ENCODE results near the gene ASPSCR1. TPM values are rescaled to one million over a fixed set of nuclear protein-coding genes. Genes with fewer than 3 reads are reported as not detected.
A peak's percentile ranks its signal among the peaks of the same experiment; 100 is the strongest.

ASPSCR1 gene
- total and polyA plus RNA-seq, 2 of the 13 experiments (the other 11 are each of a cell fraction or from before 2014, with no cell fraction given), result 274 to 314 TPM

DNA sequence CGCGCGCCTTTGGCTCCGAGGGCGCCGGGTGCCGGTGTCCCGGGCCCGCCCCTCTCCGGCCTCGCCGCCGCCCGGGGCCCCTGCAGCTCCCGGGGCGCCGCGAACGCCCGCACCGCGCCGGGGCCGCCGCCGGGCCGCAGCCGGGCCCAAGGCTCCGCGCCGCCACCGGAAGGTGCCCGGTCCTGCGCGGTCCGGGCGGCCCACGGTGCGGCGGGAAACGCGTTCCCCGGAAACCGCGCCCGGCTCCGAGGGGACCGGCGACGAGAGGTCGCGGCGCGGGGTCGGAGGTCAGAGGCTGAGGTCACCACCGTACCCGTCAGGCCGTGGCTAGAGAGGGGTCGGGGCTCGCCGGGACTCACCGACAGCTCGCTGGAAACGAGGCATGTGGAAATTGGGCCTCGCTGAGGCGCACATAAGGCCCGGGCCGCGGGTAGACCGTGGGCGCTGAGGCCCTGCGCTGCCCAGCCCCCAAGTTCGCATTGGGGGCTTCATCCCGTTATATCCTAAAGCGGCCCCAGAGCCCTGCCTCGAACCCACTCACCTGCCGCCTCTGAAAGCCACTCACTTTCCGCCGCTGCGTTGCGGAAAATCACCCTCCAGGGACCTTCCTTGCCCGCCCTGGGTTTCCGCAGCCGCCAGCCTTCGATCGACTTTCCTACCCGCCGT, 88.3 kb downstream of the ASPSCR1 start, which contains the start of gene DUS1L (continued):
- TF ChIP-seq PRPF4 (IDR thresholded peaks at IDR 0.05; ENCODE audit: low read depth, low read length, poor library complexity, severe bottlenecking), result peak; percentile 96
- no peak for TF ChIP-seq ZNF737 (CRISPR knock-in tag; IDR thresholded peaks at IDR 0.05; ENCODE audit: borderline replicate concordance)
- TF ChIP-seq HMG20B (CRISPR knock-in tag; conservative IDR thresholded peaks at IDR 0.05), result 0 out of 2 replicates have a peak, but pooled peaks have one; percentile 61
- 0 out of 2 replicates have a peak, but pooled peaks have one; percentile 39 for TF ChIP-seq ZBTB1 (CRISPR knock-in tag; IDR thresholded peaks at IDR 0.05; ENCODE audit: borderline replicate concordance)
- TF ChIP-seq TBX2 (CRISPR knock-in tag; IDR thresholded peaks at IDR 0.05; ENCODE audit: borderline replicate concordance), result peak; percentile 72
- TF ChIP-seq, protein P1, sequence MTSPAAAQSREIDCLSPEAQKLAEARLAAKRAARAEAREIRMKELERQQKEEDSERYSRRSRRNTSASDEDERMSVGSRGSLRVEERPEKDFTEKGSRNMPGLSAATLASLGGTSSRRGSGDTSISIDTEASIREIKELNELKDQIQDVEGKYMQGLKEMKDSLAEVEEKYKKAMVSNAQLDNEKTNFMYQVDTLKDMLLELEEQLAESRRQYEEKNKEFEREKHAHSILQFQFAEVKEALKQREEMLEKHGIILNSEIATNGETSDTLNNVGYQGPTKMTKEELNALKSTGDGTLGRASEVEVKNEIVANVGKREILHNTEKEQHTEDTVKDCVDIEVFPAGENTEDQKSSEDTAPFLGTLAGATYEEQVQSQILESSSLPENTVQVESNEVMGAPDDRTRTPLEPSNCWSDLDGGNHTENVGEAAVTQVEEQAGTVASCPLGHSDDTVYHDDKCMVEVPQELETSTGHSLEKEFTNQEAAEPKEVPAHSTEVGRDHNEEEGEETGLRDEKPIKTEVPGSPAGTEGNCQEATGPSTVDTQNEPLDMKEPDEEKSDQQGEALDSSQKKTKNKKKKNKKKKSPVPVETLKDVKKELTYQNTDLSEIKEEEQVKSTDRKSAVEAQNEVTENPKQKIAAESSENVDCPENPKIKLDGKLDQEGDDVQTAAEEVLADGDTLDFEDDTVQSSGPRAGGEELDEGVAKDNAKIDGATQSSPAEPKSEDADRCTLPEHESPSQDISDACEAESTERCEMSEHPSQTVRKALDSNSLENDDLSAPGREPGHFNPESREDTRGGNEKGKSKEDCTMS (CRISPR knock-in tag; conservative IDR thresholded peaks at IDR 0.05), result peak; percentile 57; the same call in 1 of the 2 replicates
- no peak for TF ChIP-seq HMG20A (CRISPR knock-in tag; IDR thresholded peaks at IDR 0.05; ENCODE audit: borderline replicate concordance)
- peak; percentile 89; the same call in 1 of the 2 replicates for TF ChIP-seq KDM5B (CRISPR knock-in tag; IDR thresholded peaks at IDR 0.05; ENCODE audit: borderline replicate concordance)
- TF ChIP-seq TCF7L2 (IDR thresholded peaks at IDR 0.05; ENCODE audit: low read depth, low read length), result no peak
- TF ChIP-seq KAT8 (CRISPR knock-in tag; IDR thresholded peaks at IDR 0.05), result peak; percentile 97
- TF ChIP-seq KDM1A (CRISPR knock-in tag; IDR thresholded peaks at IDR 0.05), result peak; percentile 76; the same call in 1 of the 2 replicates
- TF ChIP-seq ZNF75D (CRISPR knock-in tag; IDR thresholded peaks at IDR 0.05; ENCODE audit: borderline replicate concordance), result peak; percentile 63; the same call in 1 of the 2 replicates
- TF ChIP-seq JUNB (CRISPR knock-in tag; IDR thresholded peaks at IDR 0.05; ENCODE audit: borderline replicate concordance), result no peak
- TF ChIP-seq, protein P2, sequence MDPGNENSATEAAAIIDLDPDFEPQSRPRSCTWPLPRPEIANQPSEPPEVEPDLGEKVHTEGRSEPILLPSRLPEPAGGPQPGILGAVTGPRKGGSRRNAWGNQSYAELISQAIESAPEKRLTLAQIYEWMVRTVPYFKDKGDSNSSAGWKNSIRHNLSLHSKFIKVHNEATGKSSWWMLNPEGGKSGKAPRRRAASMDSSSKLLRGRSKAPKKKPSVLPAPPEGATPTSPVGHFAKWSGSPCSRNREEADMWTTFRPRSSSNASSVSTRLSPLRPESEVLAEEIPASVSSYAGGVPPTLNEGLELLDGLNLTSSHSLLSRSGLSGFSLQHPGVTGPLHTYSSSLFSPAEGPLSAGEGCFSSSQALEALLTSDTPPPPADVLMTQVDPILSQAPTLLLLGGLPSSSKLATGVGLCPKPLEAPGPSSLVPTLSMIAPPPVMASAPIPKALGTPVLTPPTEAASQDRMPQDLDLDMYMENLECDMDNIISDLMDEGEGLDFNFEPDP (CRISPR knock-in tag; conservative IDR thresholded peaks at IDR 0.05), result 0 out of 2 replicates have a peak, but pooled peaks have one; percentile 90
- TF ChIP-seq GABPB1 (CRISPR knock-in tag; IDR thresholded peaks at IDR 0.05), result peak; percentile 95
- TF ChIP-seq, protein P3, sequence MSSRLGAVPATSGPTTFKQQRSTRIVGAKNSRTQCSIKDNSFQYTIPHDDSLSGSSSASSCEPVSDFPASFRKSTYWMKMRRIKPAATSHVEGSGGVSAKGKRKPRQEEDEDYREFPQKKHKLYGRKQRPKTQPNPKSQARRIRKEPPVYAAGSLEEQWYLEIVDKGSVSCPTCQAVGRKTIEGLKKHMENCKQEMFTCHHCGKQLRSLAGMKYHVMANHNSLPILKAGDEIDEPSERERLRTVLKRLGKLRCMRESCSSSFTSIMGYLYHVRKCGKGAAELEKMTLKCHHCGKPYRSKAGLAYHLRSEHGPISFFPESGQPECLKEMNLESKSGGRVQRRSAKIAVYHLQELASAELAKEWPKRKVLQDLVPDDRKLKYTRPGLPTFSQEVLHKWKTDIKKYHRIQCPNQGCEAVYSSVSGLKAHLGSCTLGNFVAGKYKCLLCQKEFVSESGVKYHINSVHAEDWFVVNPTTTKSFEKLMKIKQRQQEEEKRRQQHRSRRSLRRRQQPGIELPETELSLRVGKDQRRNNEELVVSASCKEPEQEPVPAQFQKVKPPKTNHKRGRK (CRISPR knock-in tag; IDR thresholded peaks at IDR 0.05), result no peak
- TF ChIP-seq ATM (IDR thresholded peaks at IDR 0.05; ENCODE audit: borderline replicate concordance), result no peak
- TF ChIP-seq EP300 (IDR thresholded peaks at IDR 0.05; ENCODE audit: low read depth in 2 of 2, low read length in 2 of 2), result peak; percentile 46 to 48; a peak in 1 of 4 replicates
- peak; percentile 50; the same call in 1 of the 2 replicates for TF ChIP-seq EP300 (CRISPR knock-in tag; IDR thresholded peaks at IDR 0.05; ENCODE audit: borderline replicate concordance)
- TF ChIP-seq MAF1 (CRISPR knock-in tag; IDR thresholded peaks at IDR 0.05; ENCODE audit: borderline replicate concordance), result no peak
- TF ChIP-seq, protein P4, sequence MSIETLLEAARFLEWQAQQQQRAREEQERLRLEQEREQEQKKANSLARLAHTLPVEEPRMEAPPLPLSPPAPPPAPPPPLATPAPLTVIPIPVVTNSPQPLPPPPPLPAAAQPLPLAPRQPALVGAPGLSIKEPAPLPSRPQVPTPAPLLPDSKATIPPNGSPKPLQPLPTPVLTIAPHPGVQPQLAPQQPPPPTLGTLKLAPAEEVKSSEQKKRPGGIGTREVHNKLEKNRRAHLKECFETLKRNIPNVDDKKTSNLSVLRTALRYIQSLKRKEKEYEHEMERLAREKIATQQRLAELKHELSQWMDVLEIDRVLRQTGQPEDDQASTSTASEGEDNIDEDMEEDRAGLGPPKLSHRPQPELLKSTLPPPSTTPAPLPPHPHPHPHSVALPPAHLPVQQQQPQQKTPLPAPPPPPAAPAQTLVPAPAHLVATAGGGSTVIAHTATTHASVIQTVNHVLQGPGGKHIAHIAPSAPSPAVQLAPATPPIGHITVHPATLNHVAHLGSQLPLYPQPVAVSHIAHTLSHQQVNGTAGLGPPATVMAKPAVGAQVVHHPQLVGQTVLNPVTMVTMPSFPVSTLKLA (IDR thresholded peaks at IDR 0.05), result no peak
- no peak for TF ChIP-seq ZNF264 (CRISPR knock-in tag; IDR thresholded peaks at IDR 0.05)
- peak; percentile 53; the same call in 1 of the 2 replicates for TF ChIP-seq ZNF709 (CRISPR knock-in tag; IDR thresholded peaks at IDR 0.05)
